GM18508 (cell line): ENCODE data around the gene CAPN8.

Source experiments
- ATAC-seq: cut with Tn5 transposase; IDR thresholded peaks from one replicate; pipeline ENCODE4 v1.9.1; 2021; ENCODE audit warnings: moderate number of reproducible peaks; ENCODE audit not compliant: insufficient read depth, unreplicated experiment

The CAPN8 gene

GRCh38 chr1:223702735-223703667 lies 37.5 kb upstream of the CAPN8 start:
- ATAC-seq, result no peak

- no peak for ATAC-seq
These were observed 35.6 kb upstream of the CAPN8 start for GRCh38 chr1:223700942-223701637.

GRCh38 chr1:223700388-223700918 lies 35.0 kb upstream of the CAPN8 start:
- no peak for ATAC-seq

- ATAC-seq, result no peak
These were observed 30.4 kb upstream of the CAPN8 start for GRCh38 chr1:223695941-223696340.

GRCh38 chr1:223695014-223695548 lies 29.6 kb upstream of the CAPN8 start:
- ATAC-seq, result no peak

- ATAC-seq, result no peak
These were observed 25.6 kb upstream of the CAPN8 start for GRCh38 chr1:223691121-223691520.

GRCh38 chr1:223684488-223684792 lies 18.9 kb upstream of the CAPN8 start:
- no peak for ATAC-seq

- no peak for ATAC-seq
These were observed 18.3 kb upstream of the CAPN8 start for GRCh38 chr1:223683586-223684487.

- ATAC-seq, result no peak
These were observed 17.0 kb upstream of the CAPN8 start for GRCh38 chr1:223682502-223682901.

- ATAC-seq, result no peak
These were observed 14.7 kb upstream of the CAPN8 start for GRCh38 chr1:223680188-223680587.

- ATAC-seq, result no peak
These were observed 13.3 kb upstream of the CAPN8 start for GRCh38 chr1:223678841-223679240.

GRCh38 chr1:223674119-223674890 lies 8.8 kb upstream of the CAPN8 start:
- ATAC-seq, result no peak

- no peak for ATAC-seq
These were observed 5.1 kb upstream of the CAPN8 start for GRCh38 chr1:223670458-223671159.

GRCh38 chr1:223669003-223669795 lies 3.7 kb upstream of the CAPN8 start:
- ATAC-seq, result no peak

GRCh38 chr1:223667484-223668182 lies 2.1 kb upstream of the CAPN8 start:
- no peak for ATAC-seq

- ATAC-seq, result no peak
These were observed 1.4 kb downstream of the CAPN8 start for GRCh38 chr1:223664106-223664505.

GRCh38 chr1:223662943-223663342 lies 2.6 kb downstream of the CAPN8 start:
- ATAC-seq, result no peak
